KG1 (cell line): ENCODE data around the gene COL27A1.
"Not testable (repeated sequence)": the region's sequence is repeated elsewhere in the genome, so short reads cannot be mapped to it uniquely, and the experiment has no call there.

Experiments
- DNase-seq: peaks from one replicate; lab custom pipeline; 2025; lab: John Stamatoyannopoulos, UW

COL27A1 gene

GRCh38 chr9:114324492-114324891 is 169.2 kb downstream of the COL27A1 start:
- DNase-seq = no peak

- not testable (repeated sequence) for DNase-seq
These were observed 169.6 kb downstream of the COL27A1 start for GRCh38 chr9:114324965-114325364.

- DNase-seq = not testable (repeated sequence)
These were observed 170.4 kb downstream of the COL27A1 start for GRCh38 chr9:114325684-114326254.

- no peak for DNase-seq
These were observed 172.4 kb downstream of the COL27A1 start for GRCh38 chr9:114327749-114328148.

GRCh38 chr9:114328357-114328820 is 173.1 kb downstream of the COL27A1 start:
- DNase-seq = not testable (repeated sequence)

GRCh38 chr9:114328937-114329624 is 173.7 kb downstream of the COL27A1 start:
- DNase-seq = not testable (repeated sequence)

- not testable (repeated sequence) for DNase-seq
These were observed 174.3 kb downstream of the COL27A1 start, which contains the start of gene ORM2 for GRCh38 chr9:114329625-114330022. TSS of gene ORM2 (plus strand) at chr9:114329869. CDS start at chr9:114329905, 36 bp downstream.

- no peak for DNase-seq
These were observed 175.3 kb downstream of the COL27A1 start for GRCh38 chr9:114330636-114331035.

GRCh38 chr9:114331229-114332195 is 176.2 kb downstream of the COL27A1 start:
- DNase-seq = not testable (repeated sequence)

- DNase-seq = not testable (repeated sequence)
These were observed 177.2 kb downstream of the COL27A1 start for GRCh38 chr9:114332474-114333040.

GRCh38 chr9:114333718-114334117 is 178.4 kb downstream of the COL27A1 start:
- DNase-seq = not testable (repeated sequence)

GRCh38 chr9:114334490-114334889 is 179.2 kb downstream of the COL27A1 start:
- DNase-seq = no peak

- DNase-seq = no peak
These were observed 180.4 kb downstream of the COL27A1 start for GRCh38 chr9:114335745-114336144.

GRCh38 chr9:114336157-114336556 is 180.8 kb downstream of the COL27A1 start:
- DNase-seq = no peak

- DNase-seq = no peak
These were observed 181.5 kb downstream of the COL27A1 start for GRCh38 chr9:114336699-114337395.

- no peak for DNase-seq
These were observed 182.8 kb downstream of the COL27A1 start for GRCh38 chr9:114338187-114338586.

GRCh38 chr9:114339130-114339908 is 184.0 kb downstream of the COL27A1 start:
- DNase-seq = no peak

- DNase-seq = no peak
These were observed 186.0 kb downstream of the COL27A1 start for GRCh38 chr9:114341152-114341830.

- DNase-seq = no peak
These were observed 186.7 kb downstream of the COL27A1 start for GRCh38 chr9:114341991-114342390.
